RWPE1 (cell line): ENCODE measurements around the gene TTLL10.
"Not testable (repeated sequence)": the region's sequence is repeated elsewhere in the genome, so short reads cannot be mapped to it uniquely, and the experiment has no call there.

Source experiments
- CTCF ChIA-PET: fragments of 350-600 bp; sonication (Branson Sonifier 250); formaldehyde crosslinking; extraction: SDS; loops from one replicate; lab custom pipeline; 2021; lab: Yijun Ruan, JAX
- POLR2A ChIA-PET: fragments of 400-600 bp; formaldehyde crosslinking; extraction: SDS; loops from one replicate; lab custom pipeline; 2020; ENCODE audit warnings: antibody characterized with exemption; ENCODE audit not compliant: low non-redundant PET; lab: Yijun Ruan, JAX
- DNase-seq: peaks from one replicate; pipeline ENCODE4 v3.0.0; 2012; ENCODE audit warnings: low spot score
- H3K27ac ChIP-seq: fragments of 450-650 bp; 2 replicates; pipeline ENCODE4 v1.5.1; 2017
- TF ChIP-seq, protein P1 (sequence below): fragments of 450-650 bp; conservative IDR thresholded peaks from 2 replicates; pipeline ENCODE4 v1.5.1; 2017; ENCODE audit warnings: low read depth, mild to moderate bottlenecking

Gene TTLL10

DNA sequence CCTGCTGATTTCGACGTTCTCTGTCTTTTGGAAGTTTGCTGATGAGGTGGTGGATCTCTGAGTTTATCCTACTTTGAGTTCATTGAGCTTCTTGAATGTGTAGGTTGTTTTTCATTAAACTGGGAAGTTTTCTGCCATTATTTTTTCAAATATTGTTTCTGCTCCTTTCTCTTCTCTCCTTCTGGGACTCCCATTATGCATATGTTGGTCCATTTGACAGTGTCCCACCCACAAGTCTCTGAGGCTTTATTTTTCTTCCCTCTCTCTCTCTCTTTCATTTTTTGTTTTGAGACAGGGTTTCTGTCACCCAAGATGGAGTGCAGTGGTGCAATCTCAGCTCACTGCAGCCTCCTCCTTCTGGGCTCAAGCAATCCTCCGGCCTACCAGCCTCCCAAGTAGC is 21.0 kb downstream of the TTLL10 start:
- no peak overlapping the region for H3K27ac ChIP-seq
- DNase-seq: no peak
- POLR2A ChIA-PET: no interaction called here
- CTCF ChIA-PET: no interaction called here
- TF ChIP-seq, protein P1, sequence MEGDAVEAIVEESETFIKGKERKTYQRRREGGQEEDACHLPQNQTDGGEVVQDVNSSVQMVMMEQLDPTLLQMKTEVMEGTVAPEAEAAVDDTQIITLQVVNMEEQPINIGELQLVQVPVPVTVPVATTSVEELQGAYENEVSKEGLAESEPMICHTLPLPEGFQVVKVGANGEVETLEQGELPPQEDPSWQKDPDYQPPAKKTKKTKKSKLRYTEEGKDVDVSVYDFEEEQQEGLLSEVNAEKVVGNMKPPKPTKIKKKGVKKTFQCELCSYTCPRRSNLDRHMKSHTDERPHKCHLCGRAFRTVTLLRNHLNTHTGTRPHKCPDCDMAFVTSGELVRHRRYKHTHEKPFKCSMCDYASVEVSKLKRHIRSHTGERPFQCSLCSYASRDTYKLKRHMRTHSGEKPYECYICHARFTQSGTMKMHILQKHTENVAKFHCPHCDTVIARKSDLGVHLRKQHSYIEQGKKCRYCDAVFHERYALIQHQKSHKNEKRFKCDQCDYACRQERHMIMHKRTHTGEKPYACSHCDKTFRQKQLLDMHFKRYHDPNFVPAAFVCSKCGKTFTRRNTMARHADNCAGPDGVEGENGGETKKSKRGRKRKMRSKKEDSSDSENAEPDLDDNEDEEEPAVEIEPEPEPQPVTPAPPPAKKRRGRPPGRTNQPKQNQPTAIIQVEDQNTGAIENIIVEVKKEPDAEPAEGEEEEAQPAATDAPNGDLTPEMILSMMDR: no peak

DNA sequence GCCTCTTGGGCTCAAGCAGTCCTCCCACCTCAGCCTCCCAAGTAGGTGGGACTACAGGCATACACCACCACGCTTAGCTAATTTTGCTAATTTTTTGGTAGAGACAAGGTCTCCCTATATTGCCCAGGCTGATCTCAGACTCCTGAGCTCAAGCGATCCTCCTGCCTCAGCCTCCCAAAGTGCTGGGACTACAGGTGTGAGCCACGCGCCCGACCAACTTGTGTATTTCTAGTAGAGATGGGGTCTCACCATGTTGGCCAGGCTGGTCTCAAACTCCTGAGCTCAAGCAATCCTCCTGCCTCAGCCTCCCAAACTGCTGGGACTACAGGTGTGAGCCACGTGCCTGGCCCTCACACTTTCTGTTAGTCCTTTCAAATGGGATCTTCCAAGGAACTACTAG is 22.0 kb downstream of the TTLL10 start:
- POLR2A ChIA-PET: not testable (repeated sequence)

GRCh38 chr1:1196431-1197187 is 22.9 kb downstream of the TTLL10 start:
- DNase-seq: no peak
- TF ChIP-seq, protein P1: no peak
- ChIA-PET CTCF (no interaction called here), POLR2A (interaction anchor here (0.7 kb wide), 1 partner anchor 78 kb away, joined by 10 read pairs; no protein-coding TSS in a partner anchor)
- H3K27ac ChIP-seq: no peak overlapping the region

More for the DNA sequence above, 22.0 kb downstream of the TTLL10 start:
- not testable (repeated sequence) for H3K27ac ChIP-seq, DNase-seq
- CTCF ChIA-PET: interaction anchor here (0.6 to 0.7 kb wide), 2 partner anchors 8 to 23 kb away, joined by 3 to 4 read pairs; no protein-coding TSS in a partner anchor

- CTCF ChIA-PET: no interaction called here
- POLR2A ChIA-PET: interaction anchor here (0.7 kb wide), 1 partner anchor 77 kb away, joined by 10 read pairs; no protein-coding TSS in a partner anchor
- TF ChIP-seq, protein P1: no peak
- no peak overlapping the region for H3K27ac ChIP-seq
- no peak for DNase-seq
These were observed 23.5 kb downstream of the TTLL10 start for GRCh38 chr1:1197188-1197500.

- no peak overlapping the region for H3K27ac ChIP-seq
- CTCF ChIA-PET: no interaction called here
- POLR2A ChIA-PET: interaction anchor here (0.7 kb wide), 1 partner anchor 77 kb away, joined by 10 read pairs; no protein-coding TSS in a partner anchor
- TF ChIP-seq, protein P1: no peak
- no peak for DNase-seq
These were observed 24.1 kb downstream of the TTLL10 start for GRCh38 chr1:1197551-1198422.

GRCh38 chr1:1198423-1199140 is 24.9 kb downstream of the TTLL10 start:
- no peak for DNase-seq
- H3K27ac ChIP-seq: no peak overlapping the region
- ChIA-PET CTCF (interaction anchor here (0.6 kb wide), 1 partner anchor 40 kb away, joined by 3 read pairs; no protein-coding TSS in a partner anchor), POLR2A (no interaction called here)
- TF ChIP-seq, protein P1: no peak
